GM21526 (cell line): ENCODE data around the gene PXDN.
"Not testable (repeated sequence)": the region's sequence is repeated elsewhere in the genome, so short reads cannot be mapped to it uniquely, and the experiment has no call there.

Experiments
- ATAC-seq: cut with Tn5 transposase; IDR thresholded peaks from one replicate; pipeline ENCODE4 v1.9.1; 2021; ENCODE audit warnings: moderate library complexity; ENCODE audit not compliant: unreplicated experiment, low FRiP score

The PXDN gene

GRCh38 chr2:1777781-1778180 lies 33.5 kb upstream of the PXDN start:
- no peak for ATAC-seq

- ATAC-seq: no peak
These were observed 32.8 kb upstream of the PXDN start for GRCh38 chr2:1777156-1777555.

- no peak for ATAC-seq
These were observed 31.3 kb upstream of the PXDN start for GRCh38 chr2:1775511-1776035.

- no peak for ATAC-seq
These were observed 30.6 kb upstream of the PXDN start for GRCh38 chr2:1774929-1775328.

- ATAC-seq: no peak
These were observed 29.6 kb upstream of the PXDN start for GRCh38 chr2:1773883-1774282.

- ATAC-seq: no peak
These were observed 28.4 kb upstream of the PXDN start for GRCh38 chr2:1772471-1773267.

GRCh38 chr2:1771626-1772280 lies 27.4 kb upstream of the PXDN start:
- ATAC-seq: no peak

GRCh38 chr2:1770566-1771380 lies 26.5 kb upstream of the PXDN start:
- ATAC-seq: no peak

- peak; percentile 61 for ATAC-seq
These were observed 25.5 kb upstream of the PXDN start for GRCh38 chr2:1769703-1770422.

- no peak for ATAC-seq
These were observed 23.8 kb upstream of the PXDN start for GRCh38 chr2:1767939-1768691.

- ATAC-seq: no peak
These were observed 22.8 kb upstream of the PXDN start for GRCh38 chr2:1766851-1767811.

GRCh38 chr2:1766425-1766824 lies 22.1 kb upstream of the PXDN start:
- ATAC-seq: no peak

- not testable (repeated sequence) for ATAC-seq
These were observed 20.9 kb upstream of the PXDN start for GRCh38 chr2:1765201-1765600.

GRCh38 chr2:1759611-1759930 lies 15.3 kb upstream of the PXDN start:
- no peak for ATAC-seq

GRCh38 chr2:1758774-1759610 lies 14.7 kb upstream of the PXDN start:
- no peak for ATAC-seq

- no peak for ATAC-seq
These were observed 13.9 kb upstream of the PXDN start for GRCh38 chr2:1758171-1758570.

- no peak for ATAC-seq
These were observed 13.3 kb upstream of the PXDN start for GRCh38 chr2:1757567-1757966.

- not testable (repeated sequence) for ATAC-seq
These were observed 12.8 kb upstream of the PXDN start for GRCh38 chr2:1757146-1757545.
